GM21825 (cell line): ENCODE measurements around the gene C1orf159.
"Not testable (repeated sequence)": the region's sequence is repeated elsewhere in the genome, so short reads cannot be mapped to it uniquely, and the experiment has no call there.

Source experiments
- ATAC-seq: cut with Tn5 transposase; IDR thresholded peaks from one replicate; pipeline ENCODE4 v1.9.1; 2021; ENCODE audit warnings: mild to moderate bottlenecking, moderate library complexity; ENCODE audit not compliant: unreplicated experiment

The C1orf159 gene

DNA sequence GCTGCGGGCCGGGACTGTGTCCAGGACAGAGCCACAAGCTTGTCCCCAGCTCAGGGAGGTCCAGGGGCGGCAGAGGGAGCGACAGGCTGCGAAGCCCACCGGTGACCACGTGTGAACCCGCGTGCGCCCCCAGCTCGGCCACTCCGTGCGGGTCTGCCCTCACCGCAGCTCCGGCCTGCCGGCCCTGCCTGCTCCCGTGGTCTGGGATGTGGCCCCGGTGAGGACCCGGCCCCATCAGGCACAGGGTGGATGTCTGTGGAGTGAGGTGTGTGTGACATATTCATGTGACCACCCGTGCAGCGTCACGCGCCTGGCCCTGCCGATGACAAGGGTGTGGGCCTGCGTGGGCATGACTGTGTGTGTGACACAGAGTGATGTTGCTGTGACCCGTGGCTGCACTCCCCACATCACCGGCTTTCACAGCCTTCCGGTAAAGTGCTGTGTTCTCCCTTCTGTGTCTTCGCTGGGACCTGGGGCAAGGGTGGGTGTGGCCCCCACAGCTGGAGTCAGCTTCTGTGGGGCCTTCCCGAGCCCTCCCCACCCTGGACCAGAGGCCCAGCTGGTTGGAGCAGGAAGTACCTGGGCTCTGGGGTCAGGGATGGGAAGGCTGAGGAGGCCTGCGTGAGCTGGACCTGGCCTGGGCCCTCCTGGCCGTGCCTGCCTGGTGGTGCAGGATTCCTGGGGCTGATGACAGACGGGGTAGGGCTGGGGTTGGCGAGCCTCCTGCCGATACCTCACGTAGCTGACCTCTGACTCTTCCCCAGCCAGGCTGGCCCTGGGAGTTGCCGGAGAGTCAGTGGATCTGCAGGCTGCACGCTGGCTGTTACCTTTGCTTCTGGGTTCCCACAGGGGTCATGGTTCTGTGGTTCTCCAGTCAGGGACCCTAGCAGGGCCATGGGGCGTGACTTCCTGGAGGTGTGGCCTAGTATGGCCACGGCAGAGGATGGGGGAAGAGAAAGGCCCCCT, 45.9 kb downstream of the C1orf159 start:
- ATAC-seq, result no peak

DNA sequence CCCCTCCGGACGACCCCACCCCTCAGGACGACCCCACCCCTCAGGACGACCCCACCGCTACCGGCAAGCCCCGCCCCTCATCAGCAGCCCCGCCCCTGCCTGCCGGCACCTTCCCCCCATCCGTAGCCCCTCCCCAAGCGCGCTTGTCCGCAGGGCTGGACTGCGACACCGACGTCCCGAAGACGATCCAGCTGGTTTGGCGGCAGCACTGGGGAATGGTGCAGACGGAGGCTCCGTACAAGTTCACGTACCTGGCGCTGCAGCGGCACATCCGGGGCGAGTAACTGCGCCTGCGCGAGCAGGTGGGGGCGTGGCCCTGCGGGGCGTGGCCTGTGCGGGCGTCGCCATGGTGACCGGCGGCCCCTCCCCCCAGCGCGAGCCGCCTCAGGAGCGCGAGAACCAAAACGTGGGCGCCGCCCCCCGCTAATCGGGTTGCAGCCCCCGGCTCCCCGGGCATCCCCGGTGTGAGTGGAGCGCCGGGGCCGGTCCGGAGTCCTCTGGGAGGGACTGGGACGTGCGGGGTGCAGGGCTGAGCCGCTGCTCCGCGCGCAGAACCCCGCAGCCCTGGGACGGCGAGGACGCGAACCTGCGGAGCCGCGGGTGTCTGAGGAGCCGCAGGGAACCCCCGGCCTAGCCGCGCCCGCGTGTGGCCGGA, 46.7 kb downstream of the C1orf159 start:
- ATAC-seq, result peak; percentile 41

DNA sequence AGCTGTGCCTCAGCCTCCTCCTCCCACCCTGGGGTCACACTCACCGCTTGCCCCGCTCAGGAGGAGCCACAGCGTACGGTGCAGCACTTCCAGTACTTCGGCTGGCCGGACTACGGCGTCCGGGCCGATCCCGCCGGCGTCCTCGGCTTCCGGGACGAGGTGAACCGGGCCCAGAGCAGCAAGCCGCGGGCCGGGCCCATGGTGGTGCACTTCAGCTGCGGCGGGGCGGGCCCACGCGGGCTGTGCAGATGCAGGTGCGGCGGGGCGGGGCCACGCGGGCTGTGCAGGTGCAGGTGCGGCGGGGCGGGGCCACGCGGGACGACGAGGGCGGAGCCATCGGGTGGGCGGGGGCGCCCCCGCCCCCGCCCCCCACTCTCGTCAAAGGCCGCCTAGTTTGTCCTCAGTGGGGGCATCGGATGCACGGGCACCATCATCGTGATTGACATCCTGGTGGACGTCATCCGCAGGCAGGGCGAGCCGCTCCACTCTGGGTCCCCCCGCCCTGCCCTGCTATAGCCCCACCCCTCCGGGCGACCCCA, 47.3 kb downstream of the C1orf159 start:
- ATAC-seq, result peak; percentile 10

DNA sequence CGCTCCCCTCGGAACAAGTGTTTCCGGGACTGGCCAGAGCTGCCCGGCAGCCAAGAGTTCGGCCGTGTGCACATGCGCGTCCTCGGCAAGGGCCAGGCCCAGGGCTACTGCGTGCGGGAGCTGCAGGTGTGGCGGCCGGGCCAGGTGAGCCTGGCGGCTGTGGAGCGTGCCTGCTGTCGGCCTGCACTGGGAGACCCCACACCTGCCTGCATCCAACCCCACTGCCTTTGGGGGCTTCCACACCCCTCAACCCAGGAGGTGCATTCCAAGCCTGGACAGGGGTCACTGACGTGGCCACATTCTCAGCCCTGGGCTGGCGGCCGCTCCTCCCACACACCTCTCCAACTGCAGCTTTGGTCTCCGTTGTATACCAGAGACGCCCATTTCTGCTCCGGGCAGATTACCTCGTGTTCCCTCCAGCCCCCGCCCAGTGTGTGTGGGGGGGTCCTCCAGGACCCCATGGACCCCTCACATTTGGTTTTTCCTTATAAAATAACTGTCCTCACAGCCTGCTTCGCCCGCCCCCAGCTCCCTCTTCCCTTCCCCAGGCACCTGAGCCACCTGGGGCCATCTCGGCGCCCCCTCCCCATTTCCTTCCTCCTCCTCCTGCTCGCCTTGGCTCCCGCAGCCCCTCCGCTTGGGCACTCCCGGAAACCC, 47.9 kb downstream of the C1orf159 start:
- ATAC-seq, result no peak

DNA sequence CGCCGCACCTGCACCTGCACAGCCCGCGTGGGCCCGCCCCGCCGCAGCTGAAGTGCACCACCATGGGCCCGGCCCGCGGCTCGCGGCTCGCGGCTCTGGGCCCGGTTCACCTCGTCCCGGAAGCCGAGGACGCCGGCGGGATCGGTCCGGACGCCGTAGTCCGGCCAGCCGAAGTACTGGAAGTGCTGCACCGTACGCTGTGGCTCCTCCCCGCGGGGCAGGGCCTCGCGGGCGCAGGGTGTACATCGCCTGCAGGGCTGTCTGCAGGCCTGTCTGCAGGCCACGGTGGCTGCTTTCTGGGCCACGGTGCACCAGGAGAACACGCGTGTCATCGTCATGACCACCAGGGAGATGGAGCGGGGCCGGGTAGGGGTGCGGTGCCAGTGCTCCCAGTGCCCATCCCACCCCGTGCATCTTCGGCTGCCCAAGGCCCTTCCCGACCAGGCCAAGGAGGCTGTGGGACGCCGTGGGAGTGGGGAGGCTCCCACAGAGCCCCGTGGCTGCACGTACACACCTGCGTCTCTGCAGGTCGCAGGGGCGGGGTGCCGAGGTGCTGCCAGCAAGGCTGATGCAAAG, 48.5 kb downstream of the C1orf159 start:
- ATAC-seq, result no peak

DNA sequence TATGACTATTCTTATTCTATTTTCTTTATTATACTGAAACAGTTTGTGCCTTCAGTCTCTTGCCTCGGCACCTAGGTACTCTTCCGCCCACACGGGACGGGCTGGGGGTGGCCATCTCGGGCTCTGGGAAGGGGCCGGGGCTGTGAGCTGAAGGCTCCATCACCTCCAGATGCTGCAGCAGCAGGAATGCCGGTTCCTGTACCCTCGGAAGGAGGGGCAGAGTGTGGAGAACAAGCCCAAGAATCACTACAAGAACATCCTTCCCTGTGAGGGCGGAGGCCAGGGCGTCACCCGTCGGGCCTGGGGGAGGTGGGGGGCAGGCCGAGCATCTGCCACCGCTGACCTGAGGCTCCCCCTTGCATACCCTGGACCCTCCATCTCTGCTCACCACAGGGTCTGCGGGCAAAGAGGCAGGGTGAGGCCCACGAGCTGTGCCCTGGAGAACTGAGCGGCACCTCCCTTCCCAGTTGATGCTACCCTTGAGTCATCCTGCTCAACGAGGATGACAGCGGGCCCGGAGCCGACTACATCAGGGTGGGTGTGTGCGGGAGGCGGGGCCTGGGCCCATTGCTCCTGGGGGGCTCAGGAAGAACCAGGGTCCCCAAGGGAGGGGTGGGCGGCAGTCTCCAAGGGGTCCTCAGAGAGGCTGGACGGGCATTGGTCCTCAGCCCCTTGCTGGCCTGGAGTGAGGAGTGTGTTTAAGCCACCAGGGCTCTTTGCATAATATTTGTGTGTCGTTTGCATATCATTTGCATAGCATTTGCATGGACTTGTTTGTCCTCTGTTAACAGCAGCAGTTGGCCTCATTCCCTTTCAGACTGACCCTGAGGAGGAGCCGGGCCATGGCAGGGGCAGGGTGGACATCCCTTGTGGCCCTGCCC, 49.2 kb downstream of the C1orf159 start:
- no peak for ATAC-seq

DNA sequence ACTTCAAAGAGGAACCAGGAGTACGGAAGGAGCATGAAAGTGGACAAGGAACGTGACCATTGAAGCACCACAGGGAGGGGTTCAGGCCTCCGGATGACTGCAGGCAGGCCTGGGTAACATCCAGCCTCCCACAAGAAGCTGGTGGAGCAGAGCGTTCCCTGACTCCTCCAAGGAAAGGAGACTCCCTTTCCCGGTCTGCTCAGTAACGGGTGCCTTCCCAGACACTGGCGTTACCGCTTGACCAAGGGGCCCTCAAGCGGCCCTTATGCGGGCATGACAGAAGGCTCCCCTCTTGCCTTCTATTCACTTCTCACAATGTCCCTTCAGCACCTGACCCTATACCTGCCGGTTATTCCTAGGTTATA, 50.0 kb downstream of the C1orf159 start:
- ATAC-seq, result not testable (repeated sequence)

DNA sequence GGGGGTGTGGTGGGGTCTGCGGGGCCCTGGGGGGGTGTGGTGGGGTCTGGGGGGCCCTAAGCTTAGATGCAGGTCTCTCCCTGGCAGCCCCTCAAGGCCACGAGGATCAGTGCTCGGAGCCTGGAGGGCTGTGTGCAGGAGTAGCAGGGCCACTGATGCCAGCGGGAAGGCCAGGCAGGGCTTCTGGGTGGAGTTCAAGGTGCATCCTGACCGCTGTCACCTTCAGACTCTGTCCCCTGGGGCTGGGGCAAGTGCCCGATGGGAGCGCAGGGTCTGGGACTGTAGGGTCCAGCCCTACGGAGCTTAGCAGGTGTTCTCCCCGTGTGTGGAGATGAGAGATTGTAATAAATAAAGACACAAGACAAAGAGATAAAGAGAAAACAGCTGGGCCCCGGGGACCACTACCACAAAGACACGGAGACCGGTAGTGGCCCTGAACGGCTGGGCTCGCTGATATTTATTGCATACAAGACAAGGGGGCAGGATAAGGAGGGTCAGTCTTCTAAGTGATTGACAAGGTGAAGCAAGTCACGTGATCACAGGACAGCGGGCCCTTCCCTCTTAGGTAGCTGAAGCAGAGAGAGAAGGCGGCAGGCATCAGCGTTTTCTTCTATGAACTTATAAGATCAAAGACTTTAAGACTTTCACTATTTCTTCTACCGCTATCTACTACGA, 50.5 kb downstream of the C1orf159 start:
- ATAC-seq, result no peak

DNA sequence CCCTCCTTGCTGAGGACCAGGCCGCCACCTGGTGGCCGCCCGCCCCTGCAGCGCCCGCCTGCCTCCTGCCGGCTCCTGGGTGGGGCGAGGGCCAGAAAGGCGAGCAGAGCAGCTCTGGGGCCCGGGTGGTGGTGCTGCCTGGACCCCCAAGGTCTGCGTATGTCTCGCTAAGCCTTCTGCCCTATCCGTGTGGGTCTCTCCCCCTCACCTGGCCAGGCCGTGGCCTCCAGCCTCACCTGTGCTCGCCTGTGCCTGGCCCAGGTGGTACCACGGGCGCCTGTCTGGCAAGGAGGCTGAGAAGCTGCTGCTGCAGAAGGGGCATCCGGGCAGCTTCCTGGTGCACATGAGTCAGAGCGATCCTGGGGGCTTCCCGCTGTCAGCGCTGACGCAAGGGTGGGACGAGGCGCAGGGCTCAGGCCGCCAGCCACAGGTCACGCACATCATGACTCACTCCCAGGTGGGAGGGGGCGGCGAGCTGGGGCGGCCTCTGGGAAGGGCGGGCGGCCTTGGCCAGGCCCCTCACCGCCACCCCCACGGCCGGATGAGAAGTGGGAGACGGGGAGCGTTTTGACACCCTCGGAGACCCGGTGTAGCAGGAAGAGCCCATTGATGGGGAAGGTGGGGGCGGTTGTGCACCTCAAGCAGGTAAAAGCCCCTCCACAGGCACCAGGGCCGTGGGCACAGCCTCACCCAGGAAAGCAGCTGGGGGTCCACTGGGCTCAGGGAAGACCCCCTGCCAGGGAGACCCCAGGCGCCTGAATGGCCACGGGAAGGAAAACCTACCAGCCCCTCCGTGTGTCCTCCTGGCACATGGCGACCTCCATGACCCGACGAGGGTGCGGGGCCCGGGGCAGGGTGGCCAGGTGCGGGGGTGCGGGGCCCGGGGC, 51.7 kb downstream of the C1orf159 start:
- peak; percentile 48 for ATAC-seq

DNA sequence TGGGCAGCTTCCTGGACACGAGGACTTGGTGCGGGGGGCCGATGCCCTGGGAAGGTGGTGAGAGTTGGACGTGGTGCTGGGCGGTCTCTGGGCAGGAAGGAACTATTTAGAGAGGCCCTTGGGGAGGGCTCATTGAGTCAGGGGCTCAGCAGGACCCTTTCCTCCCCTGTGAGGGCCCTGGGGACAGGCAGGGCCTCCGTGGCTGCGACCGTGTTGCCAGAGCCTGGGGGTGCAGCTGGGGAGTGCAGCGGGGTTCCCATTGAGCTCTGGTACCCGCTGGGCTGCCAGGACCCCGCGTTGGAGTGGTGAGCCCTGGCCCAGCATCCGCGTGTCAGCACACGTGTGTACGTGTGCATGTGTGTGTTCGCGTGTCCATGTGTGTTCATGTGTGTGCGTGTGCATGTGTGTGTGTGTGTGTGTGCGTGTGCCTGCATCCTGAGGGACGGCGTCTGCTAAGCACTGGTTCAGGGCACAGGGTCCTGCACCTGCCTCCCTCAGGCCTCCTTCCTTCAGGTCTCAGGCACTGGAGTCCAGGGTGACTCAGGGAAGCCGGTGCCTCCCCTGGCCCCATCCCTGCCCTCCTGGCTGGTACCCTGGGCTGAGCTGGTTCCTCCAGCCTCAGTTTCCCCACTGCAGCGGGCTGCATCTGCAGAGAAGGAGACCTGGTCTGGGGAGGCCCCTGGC, 52.5 kb downstream of the C1orf159 start:
- ATAC-seq, result no peak

DNA sequence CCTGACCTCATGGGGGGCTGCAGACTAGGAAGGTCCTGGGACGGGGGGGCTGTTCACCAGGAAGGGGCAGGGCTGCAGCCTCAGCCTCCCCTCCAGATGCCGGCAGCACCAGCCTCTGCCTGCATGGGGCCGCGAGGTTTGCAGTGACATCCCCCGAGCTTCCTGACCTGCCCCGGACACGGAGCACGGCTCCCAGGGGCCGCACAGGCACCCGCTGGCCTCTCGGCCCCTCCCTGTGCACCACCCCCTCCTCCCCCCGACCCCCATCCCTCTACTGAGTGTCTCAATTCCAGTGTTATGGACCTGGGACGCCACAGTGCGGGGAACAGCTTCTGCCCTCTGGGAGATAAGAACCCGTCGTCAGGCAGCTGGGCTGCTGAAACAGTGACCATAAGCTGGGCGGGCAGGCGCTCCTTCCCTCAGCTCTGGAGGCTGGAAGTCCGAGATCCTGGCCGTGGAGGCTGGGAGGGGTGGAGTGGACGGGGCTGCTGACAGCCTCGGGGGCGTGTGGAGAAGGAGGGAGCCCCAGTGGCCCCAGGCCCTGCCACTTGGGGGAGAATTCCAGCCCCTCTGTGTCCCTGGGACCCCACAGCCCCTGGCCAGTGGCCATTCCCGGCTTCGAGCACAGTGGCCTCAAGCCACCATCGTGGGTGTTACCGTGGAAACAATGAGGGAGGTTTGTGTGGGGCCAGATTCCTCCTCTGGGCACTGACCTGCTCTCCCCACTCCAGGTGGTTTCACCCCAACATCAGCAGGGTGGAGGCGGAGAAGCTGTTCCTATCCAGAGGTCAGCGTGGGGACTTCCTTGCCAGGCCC, 53.3 kb downstream of the C1orf159 start:
- ATAC-seq, result no peak

DNA sequence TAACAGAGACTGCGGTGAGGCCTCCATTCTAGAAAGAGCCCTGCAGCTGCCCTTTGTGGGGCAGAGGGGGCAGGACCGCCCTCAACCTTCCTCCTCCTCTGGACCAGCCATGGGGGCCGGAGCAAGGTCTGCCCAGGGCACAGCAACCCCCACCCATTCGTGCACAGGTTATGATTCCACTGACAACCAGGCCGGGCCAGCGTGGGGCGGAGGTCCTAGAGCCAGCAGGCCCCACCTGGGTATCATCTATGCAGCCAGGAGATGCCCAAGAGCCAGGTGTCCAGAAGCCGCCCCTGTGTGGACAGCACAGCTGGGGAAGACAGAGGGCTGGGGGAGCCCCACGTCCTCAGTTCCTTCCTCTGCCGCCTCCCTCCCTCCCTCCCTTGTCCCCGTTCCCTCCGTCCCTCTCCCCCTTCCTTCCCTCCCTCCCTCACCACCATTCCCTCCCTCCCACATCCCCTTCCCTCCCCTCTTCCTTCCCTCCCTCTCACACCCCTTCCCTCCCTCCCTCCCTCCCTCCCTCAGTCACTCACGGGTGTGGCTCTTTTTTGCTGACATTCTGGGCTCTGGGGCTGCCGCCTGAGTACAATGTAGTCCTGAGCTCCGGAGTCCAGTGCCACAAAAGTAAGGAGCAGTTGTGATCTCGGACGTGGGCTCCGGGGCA, 54.1 kb downstream of the C1orf159 start:
- ATAC-seq, result no peak

DNA sequence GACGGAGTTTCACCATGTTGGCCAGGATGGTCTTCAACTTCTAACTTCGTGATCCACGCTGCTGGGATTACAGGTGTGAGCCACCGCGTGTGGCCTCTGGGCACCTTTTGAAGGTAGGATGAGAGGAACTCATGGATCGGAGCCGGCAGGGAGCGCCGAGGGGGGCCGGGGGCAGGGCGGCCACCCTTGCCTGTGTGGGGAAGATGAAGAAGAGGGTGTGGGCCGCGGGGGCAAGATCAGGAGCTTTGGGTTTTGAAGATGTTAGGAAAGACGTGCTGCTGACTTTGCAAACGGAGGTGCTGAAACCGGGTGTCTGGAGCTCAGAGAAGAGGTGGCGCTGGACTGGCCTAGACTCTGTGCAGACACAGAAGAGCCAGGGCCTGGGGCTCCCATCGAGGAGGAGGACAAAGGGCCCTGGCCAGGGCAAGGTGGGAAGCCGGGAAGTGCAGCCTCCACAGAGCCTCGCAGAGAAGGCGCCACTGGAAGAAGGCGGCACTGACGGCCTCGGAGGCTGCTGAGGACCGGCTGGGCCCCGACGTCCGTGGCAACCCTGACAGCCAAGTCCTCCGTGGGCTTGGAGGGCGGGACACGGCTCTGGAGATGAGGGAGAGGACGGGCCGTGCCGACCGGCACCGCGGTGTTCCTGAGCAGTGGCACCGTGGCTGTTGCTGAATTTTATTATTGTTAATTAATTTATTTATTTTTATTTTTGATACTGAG, 55.4 kb downstream of the C1orf159 start:
- ATAC-seq, result no peak

DNA sequence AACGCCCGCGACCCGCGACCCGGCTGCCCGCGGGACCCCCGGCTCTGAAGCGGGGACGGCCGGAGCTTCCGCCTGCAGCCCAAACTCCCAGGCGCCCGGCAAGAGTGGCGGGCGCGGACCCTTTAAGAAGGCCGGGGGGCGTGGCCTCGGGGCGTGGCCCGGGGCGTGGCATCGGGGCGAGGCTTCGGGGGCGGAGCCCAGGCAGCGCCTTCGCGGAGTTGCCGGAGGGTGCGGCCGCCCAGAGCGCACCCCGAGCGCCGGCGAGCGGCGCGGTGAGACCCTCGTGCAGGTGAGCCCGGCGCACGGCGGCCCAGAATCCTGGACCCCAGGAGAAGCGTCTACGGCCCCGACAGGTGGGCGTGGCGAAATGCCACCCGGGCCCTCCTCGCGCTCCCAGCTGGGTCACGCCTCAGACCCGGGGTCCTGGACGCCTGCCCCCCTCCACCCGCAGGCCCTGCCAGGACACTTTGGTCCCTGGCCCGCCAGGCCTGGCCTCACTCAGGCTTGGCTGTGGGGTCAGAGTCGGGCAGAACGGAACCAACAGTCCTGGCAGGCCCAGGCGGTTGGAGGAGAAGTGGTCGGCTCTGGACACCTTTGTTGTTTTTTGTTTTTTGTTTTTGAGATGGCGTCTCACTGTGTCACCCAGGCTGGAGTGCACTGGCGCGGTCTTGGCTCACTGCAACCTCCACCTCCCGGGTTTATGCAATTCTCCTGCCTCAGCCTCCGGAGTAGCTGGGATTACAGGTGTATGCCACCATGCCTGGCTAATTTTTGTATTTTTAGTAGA, 56.2 kb downstream of the C1orf159 start:
- peak; percentile 57 for ATAC-seq

DNA sequence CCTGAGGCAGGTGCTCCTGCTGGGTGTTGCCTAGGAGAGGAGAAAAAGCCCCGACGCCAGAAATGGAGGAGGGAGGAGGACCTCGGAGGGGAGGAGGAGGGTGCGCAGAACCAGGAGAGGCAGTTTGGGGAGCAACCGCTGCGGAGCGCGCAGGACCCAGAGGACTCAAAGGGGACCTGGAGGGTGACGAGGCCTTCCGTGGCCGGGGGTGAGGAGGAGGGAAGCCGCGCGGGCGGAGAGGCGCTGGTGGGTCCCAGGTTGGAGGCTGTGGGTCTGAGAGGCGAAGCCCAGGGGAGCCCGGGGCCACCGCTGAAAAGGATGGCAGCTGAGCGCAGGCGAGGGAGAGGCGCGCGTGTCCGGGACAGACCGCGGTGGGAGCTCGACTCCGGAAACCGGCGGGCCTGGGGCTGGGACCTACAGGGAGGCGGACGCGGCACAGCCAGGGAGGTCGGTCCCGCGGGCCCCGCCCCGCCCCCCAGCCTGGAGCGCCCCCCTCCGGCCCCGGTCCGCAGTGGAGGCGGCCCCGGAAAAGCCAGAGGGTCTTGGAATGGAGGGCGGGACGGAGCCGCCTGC, 56.9 kb downstream of the C1orf159 start:
- peak; percentile 28 for ATAC-seq
